ENCODE results near the gene TAS2R3.
"Not testable (repeated sequence)": the region's sequence is repeated elsewhere in the genome, so short reads cannot be mapped to it uniquely, and the experiment has no call there.

The TAS2R3 gene, protein sequence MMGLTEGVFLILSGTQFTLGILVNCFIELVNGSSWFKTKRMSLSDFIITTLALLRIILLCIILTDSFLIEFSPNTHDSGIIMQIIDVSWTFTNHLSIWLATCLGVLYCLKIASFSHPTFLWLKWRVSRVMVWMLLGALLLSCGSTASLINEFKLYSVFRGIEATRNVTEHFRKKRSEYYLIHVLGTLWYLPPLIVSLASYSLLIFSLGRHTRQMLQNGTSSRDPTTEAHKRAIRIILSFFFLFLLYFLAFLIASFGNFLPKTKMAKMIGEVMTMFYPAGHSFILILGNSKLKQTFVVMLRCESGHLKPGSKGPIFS

DNA sequence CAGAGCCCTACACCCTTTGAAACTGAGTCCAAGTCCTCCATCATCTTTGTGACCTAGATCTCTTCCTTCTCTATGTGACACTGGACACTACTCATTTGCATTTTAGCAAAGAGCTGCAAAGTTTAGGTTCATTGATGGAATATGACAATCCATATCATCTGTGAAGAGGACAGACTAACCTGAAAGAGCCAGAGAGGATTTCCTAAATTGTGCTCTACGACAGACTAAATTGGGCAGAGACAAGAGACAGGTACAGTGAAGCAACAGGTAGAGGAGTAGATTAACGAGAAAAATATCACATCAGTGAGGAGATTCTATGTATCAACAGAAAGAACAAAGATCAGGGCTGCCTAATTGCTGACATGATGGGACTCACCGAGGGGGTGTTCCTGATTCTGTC, at the start of gene TAS2R3:
TSS of gene TAS2R3 (plus strand) at position 301 of the 400 bp plus-strand sequence. CDS start at position 363, 62 bp downstream.
- no peak for DNase-seq (ENCODE audit: low read depth in 3 of 3, low spot score in 1 of 3)

DNA sequence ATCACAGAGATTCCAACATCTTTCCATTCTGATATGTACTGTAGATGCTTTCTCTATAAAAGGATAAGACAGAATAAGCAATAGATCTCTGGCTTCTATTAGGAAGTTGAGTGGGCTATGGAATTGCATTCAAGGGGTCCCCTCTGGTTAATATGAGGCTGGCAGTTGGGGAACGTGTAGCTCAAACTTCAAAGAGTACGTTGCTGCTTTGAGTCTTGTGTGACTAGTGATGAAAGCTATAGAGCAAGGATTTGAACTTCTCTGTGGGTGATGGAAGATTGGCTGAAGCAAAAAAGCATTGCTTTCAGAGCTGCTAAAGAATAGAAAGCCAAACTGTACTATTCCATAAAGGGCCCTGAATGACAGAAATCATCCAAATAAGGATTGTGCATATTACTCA, 49.3 kb upstream of the TAS2R3 start:
- no peak for DNase-seq (ENCODE audit: low read depth in 3 of 3, low spot score in 1 of 3)

DNA sequence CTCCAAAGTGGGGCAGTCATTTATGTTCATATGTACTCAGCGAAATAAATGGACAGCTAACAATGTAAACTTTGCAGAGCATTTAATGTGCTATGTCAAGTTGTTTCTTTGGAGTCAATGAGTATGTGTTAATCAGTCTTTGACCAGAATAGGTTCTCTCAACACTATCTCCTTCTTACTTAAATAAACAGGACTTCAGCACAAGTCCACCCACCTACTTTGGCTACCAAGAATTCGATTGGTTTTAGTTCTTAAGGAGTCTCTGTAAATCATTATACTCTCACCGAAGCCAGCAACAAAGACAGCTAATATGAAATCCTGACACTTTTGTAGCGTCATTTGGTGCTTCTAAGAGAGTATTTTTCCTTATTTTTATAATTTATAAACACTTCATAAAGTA, 48.9 kb upstream of the TAS2R3 start:
- DNase-seq (ENCODE audit: low read depth in 3 of 3, low spot score in 1 of 3): no peak

DNA sequence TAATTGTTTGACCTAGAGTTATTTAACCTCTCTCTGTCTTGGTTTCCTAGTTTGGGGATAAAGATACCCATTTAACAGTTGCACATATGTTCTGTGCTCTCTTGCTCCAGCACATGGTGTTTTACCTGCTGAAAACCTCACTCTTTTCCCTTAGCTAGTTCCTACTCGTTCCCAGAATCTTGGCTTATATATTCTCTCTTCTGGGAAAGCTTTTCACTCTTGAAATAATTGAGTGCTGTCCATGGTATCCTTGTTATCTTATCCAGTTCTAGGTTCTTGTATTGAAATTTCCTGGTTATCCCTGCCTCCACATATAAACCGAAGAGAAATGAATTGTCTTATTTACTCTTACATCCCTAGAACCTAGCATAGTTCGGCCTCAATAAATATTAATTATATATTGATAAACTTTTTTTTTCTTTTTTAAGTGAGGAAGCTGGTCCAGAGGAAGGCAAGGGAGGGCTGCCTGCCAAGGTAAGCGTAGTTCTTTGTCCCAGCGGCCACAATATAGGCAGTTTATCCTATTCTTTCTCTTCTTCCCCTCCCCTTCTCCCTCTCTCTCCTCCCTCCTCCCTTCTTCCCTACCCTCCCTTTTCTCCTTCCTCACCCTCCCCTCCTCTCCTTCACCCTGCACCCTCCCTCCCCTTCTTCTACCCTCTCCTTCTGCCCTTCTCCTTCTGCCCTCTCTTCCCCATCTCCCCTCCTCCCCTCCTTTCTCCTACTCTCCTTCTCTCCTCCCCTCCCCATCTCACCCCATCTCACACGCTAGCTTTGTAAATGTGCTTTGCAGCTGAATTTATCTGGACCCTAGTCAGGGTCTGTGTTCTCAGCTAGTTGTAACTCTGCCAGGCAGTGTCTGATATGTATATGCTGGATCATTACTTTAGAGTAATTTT, 47.9 kb upstream of the TAS2R3 start:
- DNase-seq (ENCODE audit: low read depth in 3 of 3, low spot score in 1 of 3): no peak

DNA sequence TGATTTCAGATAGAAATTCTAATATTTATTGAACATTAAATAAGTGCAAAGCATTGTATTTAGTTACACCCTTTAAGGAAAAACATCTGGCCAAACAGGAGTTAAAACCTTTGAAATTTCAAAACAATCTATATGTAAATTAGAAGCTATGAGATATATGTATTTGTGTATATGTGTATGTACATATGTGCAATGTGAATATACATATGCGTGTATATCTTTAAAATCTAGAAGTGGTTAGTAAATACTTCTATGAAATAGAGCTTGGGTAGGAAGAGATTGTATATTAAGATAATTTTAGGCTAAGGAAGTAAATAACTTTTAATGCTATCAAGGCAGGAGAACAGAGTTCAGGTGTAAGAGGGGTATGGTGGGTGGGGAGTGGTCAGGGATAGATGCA, 46.4 kb upstream of the TAS2R3 start:
- DNase-seq (ENCODE audit: low read depth in 3 of 3, low spot score in 1 of 3): no peak

DNA sequence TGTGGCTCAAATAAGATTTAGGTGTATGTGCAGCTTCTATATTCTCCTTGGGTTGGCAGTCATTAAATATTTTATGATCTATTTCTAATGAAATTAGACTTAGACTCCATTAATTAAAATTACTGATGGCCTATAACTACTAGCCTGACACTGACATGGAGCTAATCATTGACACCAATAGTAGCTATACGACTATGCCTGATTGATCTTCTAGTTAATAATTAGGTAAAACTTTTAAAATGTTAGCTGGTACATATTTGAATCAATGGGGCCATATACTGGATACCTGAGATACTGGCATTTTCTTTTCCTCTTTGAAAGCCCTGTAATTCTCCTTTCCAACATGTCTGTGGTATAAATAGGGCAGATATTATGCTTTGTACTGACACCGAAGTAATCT, 41.4 kb upstream of the TAS2R3 start:
- DNase-seq (ENCODE audit: low read depth in 3 of 3, low spot score in 1 of 3): no peak

DNA sequence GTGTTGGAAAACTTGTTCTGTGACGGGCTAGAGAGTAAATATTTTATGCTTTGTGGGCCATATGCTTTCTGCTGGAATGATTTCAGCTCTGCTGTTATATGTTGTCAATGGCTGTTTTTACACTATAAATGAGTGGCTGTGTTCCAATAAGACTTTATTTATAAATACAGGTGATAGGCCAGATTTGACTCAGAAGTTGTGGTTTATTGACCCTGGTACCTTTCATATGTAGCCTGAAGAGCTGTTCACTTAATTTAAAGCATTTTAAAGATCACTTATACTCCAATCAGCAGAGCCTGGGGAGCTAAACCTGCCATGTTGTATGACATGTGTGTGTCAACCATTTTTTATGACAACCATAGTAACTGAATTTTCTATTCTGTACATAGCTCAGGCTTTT, 34.9 kb upstream of the TAS2R3 start:
- no peak for DNase-seq (ENCODE audit: low read depth in 3 of 3, low spot score in 1 of 3)

DNA sequence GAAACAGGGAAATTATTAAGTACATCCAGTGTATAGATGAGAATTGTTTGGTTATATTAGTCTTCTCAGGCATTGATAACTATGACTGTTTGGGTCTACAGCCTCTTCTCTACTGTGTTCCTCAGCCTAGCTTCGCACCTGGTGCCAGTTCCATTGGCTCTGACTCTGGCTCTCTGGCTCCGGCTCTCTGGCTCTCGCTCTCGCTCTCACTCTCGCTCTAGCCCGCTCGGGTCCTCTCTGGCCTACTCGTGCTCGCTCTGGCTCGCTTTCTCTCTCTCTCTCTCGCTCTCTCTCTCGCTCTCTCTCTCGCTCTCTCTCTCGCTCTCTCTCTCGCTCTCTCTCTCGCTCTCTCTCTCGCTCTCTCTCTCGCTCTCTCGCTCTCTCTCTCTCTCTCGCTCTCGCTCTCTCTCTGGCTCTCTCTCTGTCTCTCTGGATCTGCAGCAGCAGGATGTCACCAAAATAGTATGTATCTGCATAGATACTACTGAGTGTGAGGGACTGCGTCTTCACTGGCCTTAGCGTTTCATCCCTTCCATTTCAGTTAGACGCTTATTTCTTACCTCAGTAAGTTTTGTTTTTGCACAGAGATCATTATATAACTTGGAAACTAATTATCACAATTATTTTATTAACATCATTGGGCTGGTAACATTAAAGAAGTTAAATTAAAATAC, 32.3 kb upstream of the TAS2R3 start:
- DNase-seq (ENCODE audit: low read depth in 3 of 3, low spot score in 1 of 3): no peak

DNA sequence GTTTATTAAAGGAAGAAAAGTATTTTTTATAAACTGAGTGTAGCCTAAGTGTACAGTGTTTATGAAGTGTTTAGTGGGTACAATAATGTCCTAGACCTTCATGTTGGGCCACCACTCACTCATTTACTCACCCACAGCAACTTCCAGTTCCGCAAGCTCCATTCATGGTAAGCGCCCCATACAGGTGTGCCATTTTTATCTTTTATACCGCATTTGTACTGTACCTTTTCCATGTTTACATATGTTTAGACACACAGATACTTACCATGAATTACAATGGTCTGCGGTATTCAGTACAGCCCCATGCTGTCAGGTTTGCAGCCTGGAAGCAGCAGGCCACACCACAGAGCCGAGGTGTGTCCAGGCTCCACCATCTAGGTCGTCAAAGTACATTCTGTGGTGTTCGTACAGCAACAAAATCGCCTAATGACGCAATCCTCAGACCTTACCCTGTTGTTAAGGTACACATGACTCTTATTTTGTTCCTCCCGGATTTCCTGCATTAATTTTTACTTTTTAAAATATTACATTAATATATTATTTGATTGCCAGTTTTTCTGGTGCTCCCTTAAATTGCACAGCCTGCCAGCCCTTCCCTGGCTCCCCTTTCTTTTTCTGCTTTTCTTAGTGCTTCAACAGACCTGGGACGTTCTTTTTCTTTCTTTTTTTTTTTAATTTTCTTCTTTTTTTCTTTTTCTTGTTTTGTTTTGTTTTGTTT, 26.6 kb upstream of the TAS2R3 start:
- DNase-seq (ENCODE audit: low read depth in 3 of 3, low spot score in 1 of 3): no peak

DNA sequence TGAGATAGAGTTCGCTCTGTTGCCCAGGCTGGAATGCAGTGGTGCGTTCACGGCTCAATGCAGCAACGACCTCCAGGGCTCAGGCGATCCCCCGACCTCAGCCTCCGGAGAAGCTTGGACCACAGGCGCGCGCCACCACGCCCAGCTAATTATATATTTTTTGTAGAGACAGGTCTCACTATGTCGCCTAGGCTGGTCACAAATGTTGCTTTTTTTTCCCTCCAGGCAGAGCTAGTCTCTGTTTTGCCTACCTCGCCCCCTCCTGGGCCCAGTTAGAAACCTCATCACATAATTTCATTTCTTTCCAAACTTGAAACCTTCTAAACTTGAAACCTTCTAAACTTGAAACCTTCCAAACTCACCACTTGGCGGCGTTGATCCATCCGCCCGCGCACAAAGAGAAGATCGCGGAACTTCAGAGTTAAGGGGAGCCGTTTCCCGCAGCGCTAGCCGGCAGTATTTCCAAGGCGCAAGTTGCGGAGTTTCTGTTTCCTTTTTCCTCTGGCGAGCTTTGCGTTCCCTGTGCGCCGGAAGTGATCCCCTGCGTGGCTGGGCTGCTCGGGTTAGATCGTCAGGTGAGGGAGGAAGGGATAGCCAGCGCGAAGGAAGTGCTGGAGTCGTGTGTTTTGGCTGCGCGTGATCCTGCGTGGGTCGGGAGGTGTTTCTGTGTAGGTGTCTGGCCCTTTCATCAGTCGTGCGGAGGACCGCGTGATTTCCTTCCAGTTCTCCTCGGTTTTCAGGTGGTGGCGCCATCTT, 25.9 kb upstream of the TAS2R3 start, which contains the start of gene SSBP1:
TSS of gene SSBP1 (plus strand) at position 523 of the 756 bp plus-strand sequence. CDS start 809 bp downstream, outside the sequence.
- peak; percentile 68 to 81 (median 76) for DNase-seq (ENCODE audit: low read depth in 3 of 3, low spot score in 1 of 3)

DNA sequence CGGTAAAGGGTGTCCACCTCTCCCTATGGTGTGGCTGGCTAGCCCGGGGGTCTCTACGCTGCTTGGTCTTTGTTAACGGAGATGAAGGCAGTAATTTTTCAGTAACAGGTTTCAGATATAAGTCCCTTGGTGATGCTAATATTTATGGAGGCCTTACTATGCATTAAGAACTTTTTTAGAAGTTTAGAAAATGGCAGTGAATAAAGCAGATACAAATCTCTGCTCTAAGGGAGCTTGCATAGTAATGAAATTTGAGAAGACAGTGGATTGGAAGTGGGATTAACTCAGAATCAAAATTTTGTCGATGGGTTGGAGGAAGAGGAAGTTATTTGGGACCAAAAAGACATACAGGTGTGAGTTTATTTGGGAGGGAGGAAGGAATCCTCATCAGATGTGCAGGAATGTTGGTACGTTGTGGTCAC, 25.3 kb upstream of the TAS2R3 start:
- no peak for DNase-seq (ENCODE audit: low read depth in 3 of 3, low spot score in 1 of 3)

DNA sequence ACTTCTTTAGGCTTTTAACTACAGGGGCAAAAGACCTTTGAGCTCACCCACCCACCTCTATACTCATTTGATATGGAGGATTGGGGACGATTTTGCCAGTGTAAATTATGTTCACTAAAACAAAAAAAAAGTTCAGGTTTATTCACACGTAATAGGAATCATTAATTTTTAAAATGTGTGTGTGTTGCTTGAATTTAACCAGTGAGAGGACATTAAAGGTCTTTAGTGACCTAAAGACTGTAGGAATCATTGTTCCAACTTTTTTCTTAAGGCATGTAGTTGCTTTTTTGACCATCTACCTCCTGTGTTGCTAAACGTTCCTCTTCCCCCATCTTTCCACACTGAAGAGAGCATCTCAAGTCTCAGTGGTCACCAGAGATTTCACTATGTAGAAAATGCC, 24.6 kb upstream of the TAS2R3 start:
- no peak for DNase-seq (ENCODE audit: low read depth in 3 of 3, low spot score in 1 of 3)

DNA sequence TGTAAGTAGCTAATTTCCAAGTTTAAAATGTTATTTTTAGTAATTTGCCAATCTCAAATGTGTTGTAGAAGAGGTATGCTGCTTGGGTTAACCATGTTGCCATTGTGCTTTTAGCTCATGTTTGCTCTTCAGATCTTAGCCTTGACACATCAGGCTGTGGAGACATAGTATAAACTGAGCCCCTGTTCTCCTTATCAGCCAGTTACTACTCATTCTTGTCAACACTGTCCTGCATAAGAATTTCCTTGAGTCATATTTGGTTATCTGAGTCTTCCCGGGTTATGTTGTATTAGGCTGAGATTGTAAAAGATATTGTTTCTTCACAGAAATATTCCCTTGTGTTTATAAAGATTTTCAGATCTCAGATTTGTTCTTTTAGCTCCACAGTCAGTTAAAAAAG, 21.7 kb upstream of the TAS2R3 start:
- DNase-seq (ENCODE audit: low read depth in 3 of 3, low spot score in 1 of 3): no peak

DNA sequence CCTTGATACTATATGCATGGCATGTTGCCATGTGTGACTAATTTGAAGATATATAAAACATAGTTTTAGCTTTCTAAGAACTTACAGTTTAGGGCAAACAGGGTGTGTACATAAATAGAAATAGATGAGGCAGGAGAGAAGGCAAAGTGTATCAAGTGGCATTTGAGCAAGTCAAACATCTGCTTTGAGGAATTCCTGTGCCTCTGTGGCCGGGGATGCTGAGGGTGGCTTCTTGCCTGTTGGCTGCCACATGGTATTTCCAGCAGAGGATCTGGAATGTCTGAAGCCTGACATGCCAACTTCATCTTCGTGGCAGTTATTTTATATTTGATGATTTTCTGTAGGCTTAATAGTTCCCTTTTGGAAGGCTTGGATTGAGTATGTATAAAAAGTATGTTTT, 19.8 kb upstream of the TAS2R3 start:
- no peak for DNase-seq (ENCODE audit: low read depth in 3 of 3, low spot score in 1 of 3)

DNA sequence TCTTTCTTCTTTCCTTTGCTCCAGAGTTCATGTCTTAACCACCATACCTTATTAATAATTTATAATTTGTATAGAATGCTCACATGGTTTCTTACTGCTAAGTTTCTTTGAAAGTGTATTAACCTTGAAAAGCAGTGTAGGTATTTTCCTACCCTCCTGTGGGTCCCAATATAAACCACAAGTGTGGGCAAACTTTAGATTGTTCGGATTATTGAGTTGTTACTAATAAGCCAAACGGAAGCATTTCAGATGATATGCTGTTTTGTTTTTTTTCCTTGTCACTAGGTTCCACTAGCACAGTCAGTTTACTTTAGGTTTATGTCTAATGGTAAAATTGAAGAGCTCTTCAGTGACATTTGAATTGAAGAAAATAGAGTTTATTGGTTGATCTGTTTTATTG, 15.5 kb upstream of the TAS2R3 start:
- DNase-seq (ENCODE audit: low read depth in 3 of 3, low spot score in 1 of 3): no peak

DNA sequence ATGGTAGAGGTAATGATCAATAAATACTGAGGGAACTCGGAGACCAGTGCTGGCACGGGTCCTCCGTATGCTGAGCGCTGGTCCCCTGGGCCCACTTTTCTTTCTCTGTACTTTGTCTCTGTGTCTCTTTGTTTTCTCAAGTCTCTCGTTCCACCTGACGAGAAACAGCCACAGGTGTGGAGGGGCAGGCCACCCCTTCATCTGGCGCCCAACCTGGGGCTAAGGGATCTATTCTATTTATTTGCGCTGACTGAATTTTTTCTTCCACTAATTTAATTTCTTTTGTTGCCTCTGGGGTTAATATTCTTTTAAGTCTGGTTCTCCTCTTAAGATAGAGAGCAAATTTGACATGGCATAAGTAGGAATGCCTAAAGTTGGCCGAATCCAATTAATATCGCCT, 12.0 kb upstream of the TAS2R3 start:
- not testable (repeated sequence) for DNase-seq (ENCODE audit: low read depth in 3 of 3, low spot score in 1 of 3)

DNA sequence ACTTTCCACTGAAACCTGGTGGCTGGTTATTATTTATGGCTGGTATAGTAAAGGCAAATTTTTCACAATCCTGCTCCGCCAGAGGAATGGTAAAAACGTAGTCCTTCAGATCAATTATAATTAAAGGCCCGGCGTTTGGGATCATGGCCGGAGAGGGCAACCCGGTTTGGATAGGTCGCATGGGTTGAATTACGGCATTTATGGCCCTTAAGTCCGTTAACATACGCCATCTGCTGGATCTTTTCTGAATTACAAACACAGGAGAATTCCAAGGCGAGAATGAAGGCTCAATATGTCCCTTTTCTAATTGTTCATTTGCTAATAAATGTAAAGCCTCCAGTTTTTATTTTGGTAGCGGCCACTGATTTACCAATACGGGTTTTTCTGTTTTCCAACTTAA, 11.3 kb upstream of the TAS2R3 start:
- DNase-seq (ENCODE audit: low read depth in 3 of 3, low spot score in 1 of 3): no peak

DNA sequence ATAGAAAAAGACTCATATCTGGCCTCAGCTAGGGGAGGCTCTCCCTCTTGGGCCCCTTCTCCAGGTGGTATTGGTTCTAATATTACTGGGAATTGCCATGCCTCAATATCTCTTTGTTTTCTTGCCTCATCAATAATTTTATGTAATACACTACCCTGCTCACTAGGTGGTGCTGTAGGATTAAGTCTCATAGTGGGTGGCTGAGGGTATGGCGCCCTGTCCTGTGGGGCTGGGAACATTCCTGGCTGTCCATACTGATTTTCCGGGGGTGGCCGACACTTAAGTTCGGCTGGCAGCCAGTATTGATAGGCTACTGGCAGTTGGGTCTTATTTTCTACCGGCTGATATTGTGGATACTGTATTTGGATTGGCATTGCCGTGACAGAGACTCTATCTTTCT, 9.0 kb upstream of the TAS2R3 start:
- no peak for DNase-seq (ENCODE audit: low read depth in 3 of 3, low spot score in 1 of 3)

DNA sequence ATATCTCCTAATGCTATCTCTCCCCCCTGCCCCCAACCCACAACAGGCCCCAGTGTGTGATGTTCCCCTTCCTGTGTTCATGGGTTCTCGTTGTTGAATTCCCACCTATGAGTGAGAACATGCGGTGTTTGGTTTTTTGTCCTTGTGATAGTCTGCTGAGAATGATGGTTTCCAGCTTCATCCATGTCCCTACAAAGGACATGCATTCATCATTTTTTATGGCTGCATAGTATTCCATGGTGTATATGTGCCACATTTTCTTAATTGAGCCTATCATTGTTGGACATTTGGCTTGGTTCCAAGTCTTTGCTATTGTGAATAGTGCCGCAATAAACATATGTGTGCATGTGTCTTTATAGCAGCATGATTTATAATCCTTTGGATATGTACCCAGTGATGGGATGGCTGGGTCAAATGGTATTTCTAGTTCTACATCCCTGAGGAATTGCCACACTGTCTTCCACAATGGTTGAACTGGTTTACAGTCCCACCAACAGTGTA, 6.2 kb downstream of the TAS2R3 start:
- DNase-seq (ENCODE audit: low read depth in 3 of 3, low spot score in 1 of 3): not testable (repeated sequence)

DNA sequence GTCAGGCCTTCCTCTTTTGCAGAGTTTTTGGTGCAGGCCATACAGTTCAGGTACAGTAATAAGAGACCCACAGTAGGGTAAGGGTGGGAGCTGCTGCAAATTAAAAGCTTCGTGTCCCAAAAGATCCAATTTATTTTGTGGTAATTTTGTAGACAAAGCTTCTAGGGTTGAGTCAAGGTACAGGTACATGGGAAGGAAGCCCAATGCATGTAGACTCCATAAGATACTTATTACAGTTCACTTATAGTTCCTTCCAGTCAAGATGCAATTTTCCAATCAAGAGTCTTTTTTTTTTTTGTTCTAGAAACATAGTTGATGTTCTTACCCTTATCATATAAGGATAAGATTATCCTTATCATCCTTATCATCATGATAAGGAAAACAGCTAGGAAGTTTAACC, 12.5 kb downstream of the TAS2R3 start, which contains the start of gene TAS2R4:
TSS of gene TAS2R4 (plus strand) at position 301 of the 400 bp plus-strand sequence. CDS start 1,815 bp downstream, outside the sequence.
- DNase-seq (ENCODE audit: low read depth in 3 of 3, low spot score in 1 of 3): no peak

Data from stimulated activated CD4-positive, alpha-beta T cell treated with anti-CD3 and anti-CD28 coated beads, TNF-alpha, amount 100 ng/mL, for 1 hour (primary cell).